ENCODE measurements around the gene ENTREP1. TPM values are rescaled to one million over a fixed set of nuclear protein-coding genes. Genes with fewer than 3 reads are reported as not detected.

ENTREP1 gene
- polyA plus RNA-seq, 1 donor = 48.7 TPM

DNA sequence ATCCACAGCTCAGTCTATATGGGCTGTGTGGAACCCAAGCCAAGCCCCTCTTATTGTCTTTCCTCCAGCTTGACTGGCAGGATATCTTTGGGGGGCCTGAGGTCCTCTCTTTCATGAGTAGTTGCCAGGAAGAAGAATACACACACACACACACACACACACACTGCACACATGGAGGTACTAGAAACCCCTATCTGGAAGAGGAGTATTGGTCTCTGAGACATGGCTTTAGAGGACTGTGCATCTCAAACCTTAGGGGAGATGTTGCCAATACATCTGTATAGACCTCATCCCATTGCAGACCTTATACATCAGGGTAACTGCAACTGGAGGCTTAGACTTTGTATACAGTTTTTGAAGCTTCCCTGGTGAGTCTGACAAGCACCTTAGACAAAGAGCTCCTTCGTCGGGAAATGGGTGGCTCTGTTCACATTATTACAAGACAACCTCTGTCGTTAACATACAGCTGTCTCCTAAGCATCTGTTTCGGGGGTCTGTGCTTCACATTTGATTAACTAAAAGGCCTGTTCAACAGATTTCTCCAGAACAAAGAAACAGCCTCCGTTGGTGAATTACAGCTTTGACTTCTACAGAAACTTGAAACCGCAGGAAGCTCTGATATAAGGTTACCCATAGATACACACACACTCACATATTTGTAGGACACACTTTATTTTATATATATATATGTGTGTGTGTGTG lies 5.5 kb upstream of the ENTREP1 start:
- no peak for DNase-seq

DNA sequence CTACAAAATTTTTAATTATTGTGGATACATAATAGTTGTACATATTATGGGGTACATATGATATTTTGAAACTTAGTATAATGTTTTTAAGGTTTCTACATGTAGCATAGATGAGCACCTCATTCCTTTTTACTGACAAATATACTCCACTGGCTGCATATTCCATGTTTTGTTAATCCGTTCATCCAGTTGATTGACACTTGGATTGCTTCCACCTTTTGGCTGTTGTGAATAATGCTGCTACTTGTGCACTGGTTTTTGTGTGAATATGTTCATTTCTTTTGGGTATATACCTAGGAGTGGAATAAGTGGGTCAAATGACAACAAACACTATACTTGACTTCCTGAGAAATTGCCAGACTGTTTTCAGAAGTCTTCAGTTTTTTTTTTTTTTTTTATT lies 2.8 kb upstream of the ENTREP1 start:
- DNase-seq = no peak

DNA sequence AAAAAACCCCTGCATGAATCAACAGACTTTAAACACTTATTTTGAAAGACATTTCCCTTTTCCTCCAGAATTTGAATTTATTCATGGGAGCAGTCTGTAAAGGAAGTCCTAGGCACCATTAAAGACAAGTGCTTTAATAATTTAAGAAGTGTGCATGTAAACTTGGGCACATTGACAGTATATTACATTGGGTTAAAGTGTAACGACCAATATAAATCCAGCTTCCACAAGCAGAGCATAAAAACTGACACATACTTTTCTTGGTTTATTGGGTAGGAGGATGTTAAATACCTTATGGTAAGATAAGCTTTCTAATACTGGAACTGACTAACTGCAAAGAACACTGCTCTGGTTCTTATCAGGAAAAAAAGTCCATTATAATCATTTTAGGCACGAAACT lies 1.2 kb upstream of the ENTREP1 start:
- no peak for DNase-seq

DNA sequence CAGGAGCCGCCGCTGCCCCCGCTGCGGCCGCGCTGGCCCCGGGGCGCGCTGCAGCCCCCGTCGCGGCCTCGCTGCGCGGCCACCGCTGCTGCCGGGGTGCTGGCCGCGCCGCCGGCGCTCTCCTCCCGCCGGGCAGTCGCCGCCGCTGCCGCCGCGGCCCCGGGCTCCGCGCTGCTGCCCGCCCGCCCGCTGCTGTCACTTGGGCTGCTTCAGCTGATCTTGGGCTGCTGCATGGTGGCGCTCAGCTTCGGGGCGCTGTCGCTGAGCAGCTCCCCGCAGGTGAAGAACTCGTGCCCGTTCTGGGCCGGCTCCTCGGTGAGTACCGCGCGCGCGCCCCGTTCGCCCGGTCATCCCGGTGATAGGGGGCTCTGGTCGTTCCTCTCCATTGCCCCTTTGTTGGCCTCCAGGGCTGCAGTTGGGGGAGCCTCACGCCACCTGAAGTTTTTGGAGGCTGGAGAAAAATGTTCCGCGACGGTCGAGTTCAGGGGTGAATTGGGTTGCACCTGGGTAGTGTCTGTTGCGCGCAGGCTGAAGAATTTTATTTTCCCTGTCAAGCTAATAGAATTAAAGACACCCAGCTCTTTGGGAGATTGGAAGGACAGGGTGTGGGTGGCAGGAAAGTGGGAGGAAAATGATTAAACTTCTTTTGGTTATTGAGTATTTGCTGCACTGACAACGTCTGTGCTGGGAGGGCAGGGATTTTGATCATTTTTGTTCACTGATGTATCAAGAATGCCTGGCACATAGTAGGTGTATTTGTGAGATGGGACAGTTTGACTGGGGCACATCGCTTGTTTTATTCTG lies 596 bp downstream of the ENTREP1 start:
- peak; percentile 6 for DNase-seq

DNA sequence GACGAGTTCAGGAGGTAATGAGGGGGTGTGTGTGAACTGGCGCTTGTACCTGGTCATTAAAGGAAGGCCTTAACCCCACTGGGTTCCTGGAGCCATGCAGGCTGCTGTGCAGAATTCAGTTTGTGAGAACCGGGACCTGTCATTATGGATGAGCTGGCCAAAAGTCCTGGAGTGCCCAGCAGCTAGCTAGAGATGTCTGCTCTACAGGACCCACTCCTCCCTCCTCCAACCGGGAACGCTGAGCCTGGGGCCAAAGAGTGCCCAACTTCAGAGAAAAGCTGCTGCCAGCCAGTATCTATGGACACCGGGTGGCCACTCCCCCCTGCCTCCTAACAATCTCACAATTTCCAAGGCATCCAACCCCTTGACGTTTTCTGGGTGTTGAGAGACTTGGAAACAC lies 1.2 kb downstream of the ENTREP1 start:
- DNase-seq = no peak

DNA sequence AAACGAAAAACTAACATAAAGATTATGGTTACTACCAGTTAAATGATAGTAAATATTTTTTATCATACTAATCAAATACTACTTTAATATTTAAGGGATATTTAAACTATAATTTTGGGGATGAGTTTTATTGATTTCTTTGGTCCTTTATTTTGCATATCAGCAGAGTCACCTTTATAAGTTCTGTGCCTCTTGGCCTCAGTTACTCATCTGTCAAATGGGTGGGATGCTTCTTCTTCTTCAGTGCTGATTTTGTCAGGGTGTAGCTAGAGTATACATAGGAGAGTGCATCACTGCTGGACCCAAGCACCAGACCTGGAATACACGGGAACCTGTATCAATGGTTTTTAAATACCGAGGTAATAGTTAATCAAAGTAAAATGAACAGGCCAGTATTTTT lies 5.6 kb downstream of the ENTREP1 start:
- no peak for DNase-seq

DNA sequence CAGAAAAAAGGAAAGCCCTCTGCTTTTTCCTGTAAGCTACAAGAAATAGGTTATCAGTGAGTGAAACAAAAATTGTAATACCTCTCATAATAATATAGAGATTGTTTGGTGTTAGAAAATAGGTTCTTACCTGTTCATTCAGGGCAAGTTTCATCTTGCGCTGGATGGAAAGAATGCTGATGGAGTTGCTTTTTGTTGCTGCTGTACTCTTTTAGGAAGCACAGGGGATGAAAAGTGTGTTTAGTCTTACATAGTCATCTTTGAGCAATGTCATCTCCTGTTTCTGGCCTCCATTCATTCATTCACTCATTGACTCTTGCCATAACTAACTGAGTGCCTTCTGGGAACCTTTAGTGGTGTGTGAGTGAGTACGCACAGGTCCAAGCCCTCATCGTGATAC lies 6.4 kb downstream of the ENTREP1 start:
- no peak for DNase-seq

DNA sequence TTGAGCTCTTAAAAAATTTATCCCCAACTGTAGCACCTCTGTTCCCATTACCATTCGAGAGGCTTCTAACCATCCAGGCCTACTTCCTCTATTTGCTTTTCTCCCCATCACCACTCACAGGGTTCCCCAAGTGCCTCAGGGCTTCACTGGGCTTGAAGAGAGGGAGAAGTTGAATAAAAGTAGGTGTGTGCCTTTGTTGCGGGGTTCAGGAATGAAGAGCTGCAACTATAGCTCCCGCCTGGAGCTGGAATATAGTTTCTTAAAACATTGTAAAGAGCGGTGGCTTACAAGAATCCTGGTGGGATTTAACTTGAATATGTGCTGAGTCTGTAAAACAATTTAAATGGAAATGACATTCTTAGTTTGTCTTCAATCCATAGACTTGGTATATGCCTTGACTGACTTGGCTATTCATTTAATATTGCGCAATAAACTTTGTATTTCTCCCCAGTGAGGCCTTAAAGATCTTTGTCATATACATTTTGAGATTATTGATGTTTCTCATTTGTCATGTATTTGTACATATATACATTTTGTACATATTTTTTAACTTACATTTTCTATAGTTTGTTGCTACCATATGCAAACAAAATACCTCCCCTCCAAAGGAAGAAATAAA lies 7.2 kb downstream of the ENTREP1 start:
- no peak for DNase-seq

DNA sequence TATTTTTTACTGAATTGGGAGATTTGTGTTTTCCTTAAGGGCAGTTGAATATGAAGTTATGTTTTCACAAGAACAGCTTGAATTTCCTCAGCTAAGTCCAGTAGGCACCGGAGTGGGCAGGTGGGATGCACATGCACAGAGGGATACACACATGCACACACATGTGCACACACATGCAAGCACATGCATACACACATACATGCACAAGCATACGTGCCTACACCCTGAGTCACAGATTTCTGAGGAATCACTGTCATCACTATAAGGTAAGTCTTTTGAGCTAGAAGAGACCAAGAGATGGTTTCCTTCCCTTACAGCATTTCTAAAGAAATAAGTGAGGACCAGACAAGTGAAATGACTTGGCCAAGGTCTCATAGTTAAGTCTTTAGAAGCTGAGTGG lies 8.7 kb downstream of the ENTREP1 start:
- no peak for DNase-seq

DNA sequence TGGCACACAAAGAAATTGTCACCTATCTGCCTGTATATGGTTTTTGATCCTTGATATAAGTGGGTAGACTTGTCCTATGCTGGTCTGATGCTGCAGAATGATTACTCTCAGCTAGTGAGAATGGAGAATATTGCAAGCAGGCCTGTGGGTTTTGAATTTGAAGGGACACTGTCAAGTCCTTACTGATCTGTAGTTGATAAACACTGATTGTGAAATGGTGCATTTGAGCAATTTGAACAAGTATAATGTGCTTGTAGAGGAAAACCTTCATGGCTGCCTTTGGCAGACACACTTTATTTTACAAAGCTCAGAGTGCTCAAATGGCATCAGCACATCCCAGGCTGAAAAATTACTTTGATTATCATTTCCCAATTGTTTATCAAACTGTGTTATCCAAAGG lies 9.3 kb downstream of the ENTREP1 start:
- DNase-seq = no peak

DNA sequence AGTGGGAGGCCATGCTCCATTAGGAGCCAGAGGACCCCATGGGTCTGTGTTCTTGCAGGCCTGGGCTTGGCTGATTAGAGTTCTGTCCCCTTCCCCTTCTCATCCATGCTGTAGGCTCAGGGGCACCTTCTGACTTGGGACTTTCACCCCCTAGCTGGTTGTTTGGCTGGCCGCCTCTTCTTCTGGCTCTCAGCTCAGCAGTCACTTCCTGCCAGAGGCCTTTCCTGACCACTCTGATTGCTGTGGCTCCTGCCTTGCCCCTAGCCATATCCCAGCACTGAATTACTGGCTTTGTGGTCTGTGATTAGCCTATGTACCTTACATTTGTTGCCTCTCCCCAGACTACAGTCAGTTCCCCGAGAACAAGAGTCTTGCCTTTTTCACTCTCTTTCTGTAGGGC lies 14.6 kb downstream of the ENTREP1 start:
- DNase-seq = no peak

DNA sequence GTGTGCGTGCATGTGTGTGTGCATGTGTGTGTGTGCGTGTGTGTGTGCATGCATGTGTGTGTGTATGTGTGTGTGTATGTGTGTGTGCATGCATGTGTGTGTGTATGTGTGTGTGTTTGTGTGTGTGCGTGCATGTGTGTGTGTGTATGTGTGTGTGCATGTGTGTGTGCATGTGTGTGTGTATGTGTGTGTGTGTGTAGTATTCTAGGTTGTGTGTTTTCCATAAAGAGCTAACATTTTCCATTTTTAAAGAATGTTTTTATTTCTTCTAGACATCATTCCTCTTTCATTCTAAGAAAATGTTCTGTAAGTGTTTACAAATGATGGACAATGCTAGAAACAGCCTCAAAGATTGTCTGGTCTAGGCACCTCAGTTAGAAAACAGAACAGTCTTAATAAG lies 15.6 kb downstream of the ENTREP1 start:
- no peak for DNase-seq

DNA sequence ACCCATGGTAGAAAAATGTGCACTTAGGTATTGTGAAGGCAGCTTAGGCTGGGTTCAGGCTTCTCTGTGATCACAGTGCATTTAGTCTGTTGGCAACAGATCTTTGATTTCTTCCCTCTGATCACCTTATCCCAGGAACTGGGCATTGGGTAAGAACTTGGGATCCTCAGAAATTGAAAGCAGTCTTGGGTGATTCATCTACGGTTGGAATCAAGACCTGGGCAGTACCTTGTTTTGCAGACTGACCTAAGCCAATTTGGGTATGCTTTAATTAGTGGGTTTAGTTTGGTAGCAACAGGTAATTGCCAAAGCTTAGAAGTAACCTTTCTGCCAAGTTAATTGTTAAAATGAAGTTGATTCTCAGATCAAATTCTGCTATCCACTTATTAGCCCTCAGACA lies 17.8 kb downstream of the ENTREP1 start:
- DNase-seq = no peak

DNA sequence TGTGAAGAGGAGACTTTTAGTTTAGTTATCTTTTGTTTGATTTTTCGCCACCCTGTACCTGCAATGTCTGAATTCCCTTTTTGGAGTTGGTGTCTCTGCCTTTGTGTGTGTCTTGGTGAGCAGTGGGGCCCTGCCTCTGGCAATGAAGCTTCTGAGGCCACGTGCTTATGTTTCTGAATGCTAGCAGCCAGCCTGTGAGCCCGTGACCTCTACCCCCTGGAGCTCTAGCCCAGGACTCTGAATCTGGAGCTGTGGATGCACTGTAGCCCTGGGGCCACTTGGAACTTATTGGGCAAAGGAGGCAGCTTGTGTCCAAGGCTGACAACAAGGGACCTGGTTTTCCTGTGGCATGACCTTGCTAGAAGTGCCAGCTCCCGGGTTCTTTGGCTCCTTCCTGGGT lies 19.4 kb downstream of the ENTREP1 start:
- DNase-seq = no peak

DNA sequence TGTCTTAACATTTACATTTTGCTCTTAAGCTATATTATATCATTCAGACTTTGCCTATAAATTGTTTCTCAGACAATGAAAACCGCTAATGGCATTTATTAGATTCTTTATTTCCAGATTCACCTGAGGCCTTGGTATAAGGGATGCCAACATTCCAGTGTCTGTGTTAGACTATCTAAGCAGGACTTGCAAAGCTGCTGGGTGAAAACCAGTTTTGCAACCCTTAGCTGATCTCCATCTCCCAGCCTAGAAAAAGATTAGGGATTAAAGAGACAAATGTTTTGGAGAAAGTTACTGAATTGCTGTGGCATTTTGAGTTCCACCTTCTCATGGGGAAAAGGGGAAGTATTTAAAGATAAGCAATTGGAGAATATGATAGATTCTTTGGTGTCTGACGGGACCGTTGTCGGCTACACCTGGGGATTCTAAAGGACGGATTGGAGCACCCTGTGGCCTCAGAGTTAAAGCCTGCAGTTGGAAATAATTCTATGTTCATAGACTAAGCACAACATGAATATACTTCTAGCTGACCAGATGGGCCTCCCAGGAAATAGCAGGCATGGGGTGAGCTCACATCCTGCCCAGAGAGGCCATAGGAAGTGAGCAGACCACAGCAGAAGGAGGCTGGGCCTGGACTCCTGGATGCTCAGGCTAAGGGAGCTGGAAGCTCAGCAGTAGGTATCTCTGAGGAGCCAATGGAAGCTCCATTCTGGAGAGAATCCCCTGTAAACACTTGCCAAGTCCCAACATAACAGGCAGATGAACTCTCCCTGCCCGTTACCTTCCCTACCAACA lies 21.8 kb downstream of the ENTREP1 start:
- DNase-seq = no peak

DNA sequence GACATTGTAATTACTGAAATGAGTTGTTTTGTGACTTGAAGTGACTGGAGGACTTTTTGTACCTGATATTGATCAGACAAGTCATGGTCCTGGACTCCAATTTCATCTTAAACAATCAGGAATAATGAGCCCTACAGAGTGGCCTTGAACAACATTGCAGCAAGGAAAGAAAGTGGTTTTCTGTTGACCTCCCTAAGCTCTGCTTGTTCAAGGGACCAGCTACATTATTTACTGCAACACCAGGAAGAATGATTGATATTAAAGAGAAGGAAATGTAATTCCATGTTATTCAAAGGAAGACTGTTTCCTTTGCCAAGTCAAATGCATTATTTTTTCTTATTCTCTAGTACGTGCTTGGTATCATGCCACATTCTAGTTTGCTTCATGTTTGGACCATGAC lies 22.6 kb downstream of the ENTREP1 start:
- DNase-seq = no peak

DNA sequence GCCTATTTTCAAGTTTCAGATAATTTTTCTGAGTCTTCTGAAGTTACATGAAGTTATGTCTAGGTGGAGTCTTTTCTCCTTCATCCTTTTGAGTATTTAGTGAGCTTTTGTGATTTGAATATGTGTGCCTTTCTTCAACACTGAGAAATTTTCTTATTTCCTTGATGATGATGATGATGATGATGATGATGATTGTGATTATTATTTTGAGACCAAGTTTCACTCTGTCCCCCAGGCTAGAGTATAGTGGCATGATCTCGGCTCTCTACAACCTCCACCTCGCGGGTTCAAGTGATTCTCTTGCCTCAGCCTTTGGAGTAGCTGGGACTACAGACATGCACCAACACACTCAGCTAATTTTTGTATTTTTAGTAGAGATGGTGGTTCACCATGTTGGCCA lies 26.2 kb downstream of the ENTREP1 start:
- DNase-seq = no peak

DNA sequence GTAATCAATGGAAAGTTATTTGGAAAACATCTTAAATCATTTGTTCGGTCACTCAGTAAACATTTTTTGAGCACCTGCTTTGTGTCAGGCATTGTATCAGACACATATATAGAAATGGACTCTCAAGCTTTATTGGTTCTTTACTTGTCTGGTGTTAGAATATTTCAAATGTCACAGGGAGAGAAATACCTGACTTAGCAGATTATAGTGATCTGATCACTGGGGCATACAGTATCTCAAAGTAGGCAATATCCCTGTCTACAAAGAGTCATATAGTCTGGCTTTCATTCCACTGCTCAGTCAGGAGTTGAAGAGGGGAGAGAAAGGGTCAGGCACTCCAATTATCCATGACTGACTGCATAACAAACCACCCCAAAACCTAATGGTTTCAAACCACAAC lies 30.2 kb downstream of the ENTREP1 start:
- no peak for DNase-seq

DNA sequence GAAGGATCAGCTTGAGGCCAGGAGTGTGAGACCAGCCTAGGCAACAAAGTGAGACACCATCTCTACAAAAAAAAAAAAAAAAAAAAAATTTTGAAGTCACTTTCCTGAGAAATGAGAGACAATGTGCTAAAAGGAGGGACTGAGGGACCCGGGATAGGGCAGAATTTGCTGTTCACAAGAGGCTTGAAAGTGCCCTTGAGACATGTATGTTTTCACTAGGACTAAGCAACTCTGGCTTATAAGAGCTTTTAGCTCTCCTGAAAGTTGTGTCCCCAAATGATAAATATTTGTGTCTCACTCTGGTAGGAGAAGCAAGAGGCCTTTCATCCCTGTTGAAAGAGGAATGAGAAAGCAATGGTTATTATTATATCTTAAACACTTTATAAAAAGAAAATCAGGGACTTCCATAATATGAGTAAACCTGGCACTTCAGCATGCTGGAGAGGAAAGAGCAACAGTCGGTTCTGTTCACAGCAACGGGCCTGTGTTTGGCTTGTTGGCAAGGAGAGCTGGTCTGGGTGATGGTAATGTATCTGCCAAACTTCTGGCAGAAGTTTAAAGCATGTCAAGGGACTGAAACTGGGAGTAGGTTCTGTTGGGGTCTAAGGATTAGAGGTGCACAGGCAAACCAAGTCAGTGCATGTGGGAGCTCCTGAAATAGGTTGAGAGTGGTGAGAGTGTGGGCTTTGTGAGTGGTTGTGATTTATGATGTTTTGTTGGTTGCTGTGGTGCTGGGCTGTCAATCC lies 32.2 kb downstream of the ENTREP1 start:
- no peak for DNase-seq

DNA sequence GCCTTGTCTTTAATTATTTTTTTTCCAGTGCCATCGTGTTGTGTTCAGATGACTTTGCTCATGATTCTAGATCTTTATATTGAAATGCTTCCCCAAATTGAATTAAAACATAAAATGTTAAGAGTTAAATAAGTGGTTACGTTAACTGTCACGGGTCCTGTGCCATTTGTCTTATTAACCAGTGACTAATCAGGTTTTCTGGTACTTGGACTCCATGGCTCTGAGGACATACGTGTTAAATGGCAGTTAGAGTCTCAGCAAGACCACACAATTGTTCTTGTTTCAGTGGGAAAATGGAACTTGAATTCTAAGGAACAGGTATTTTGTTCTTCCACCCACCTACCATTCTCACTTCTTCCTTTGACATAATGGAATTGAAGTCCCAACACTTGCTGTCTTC lies 32.8 kb downstream of the ENTREP1 start:
- DNase-seq = no peak

DNA sequence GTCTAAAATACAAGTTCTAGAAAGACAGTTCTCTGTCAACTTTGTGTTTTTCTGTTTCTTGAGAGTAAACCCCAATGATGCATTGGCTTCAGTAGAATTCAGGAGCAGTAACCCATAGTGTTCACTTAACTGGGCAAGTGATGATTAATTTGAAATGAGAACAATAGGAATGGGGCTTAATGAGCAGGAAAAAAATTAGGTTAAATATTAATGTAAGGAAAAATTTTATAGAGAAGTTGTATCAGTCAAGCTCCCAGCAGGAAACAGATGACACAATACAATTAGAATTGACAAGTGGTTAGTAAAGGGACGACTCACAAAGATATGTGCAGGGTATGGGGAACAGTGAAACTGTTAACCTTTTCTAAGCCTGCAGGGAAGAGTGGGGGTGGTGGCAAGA lies 38.2 kb downstream of the ENTREP1 start:
- DNase-seq = no peak

DNA sequence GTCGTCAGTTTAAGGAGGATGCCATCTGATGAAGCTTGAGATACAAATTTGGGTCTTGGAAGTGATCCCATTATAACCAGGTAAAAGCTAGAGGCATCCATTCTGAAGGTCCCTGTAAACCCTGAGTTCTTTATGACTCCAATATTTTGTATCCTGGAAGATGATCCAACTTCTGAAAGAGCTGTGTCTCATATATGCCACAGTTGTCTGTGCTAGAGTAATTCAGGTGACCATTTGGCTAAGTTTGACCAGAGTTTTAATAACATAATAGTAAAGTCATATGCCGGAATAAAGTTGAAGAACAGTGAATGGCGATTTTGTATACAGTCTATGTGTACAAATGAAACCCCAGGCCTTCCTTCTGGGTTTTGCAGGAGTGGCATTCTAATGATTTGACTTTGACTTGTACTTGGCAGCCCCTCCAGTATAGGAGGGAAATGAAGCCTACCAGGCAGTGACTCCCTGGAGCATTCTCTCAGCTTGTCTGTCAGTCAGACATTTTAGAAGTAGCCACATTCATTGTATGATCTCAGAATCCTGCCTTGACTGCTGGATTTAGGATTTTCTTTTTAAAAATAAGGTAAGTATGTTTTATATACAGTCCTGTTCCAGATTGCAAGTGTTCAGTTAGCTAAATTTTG lies 39.6 kb downstream of the ENTREP1 start:
- DNase-seq = no peak

Data from hindlimb muscle (tissue), 1 donor.